ENCODE data around the gene ZNF598.

GRCh38 chr16:1983544-1984346, 25.9 kb downstream of the ZNF598 start, which contains the start of gene GFER:
- TF ChIP-seq CTCF (conservative IDR thresholded peaks at IDR 0.05; ENCODE audit: low read depth, low read length) = peak; percentile 45
- TF ChIP-seq EZH2 (IDR thresholded peaks at IDR 0.05; ENCODE audit: borderline replicate concordance, low read depth, low read length, poor library complexity, severe bottlenecking) = no peak
